ENCODE data around the gene SYNGAP1.
"Not testable (repeated sequence)": the region's sequence is repeated elsewhere in the genome, so short reads cannot be mapped to it uniquely, and the experiment has no call there.

GRCh38 chr6:33399881-33400280 is 20.0 kb upstream of the SYNGAP1 start:
- TF ChIP-seq, protein P1, sequence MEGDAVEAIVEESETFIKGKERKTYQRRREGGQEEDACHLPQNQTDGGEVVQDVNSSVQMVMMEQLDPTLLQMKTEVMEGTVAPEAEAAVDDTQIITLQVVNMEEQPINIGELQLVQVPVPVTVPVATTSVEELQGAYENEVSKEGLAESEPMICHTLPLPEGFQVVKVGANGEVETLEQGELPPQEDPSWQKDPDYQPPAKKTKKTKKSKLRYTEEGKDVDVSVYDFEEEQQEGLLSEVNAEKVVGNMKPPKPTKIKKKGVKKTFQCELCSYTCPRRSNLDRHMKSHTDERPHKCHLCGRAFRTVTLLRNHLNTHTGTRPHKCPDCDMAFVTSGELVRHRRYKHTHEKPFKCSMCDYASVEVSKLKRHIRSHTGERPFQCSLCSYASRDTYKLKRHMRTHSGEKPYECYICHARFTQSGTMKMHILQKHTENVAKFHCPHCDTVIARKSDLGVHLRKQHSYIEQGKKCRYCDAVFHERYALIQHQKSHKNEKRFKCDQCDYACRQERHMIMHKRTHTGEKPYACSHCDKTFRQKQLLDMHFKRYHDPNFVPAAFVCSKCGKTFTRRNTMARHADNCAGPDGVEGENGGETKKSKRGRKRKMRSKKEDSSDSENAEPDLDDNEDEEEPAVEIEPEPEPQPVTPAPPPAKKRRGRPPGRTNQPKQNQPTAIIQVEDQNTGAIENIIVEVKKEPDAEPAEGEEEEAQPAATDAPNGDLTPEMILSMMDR (conservative IDR thresholded peaks at IDR 0.05 in 1 of 2, IDR thresholded peaks at IDR 0.05 in 1 of 2; ENCODE audit: low read depth in 1 of 2, low read length in 2 of 2): not testable (repeated sequence)
- not testable (repeated sequence) for TF ChIP-seq EZH2 (IDR thresholded peaks at IDR 0.05; ENCODE audit: low read length, missing control alignments)
